ENCODE measurements around the gene CTF1.
"Not testable (repeated sequence)": the region's sequence is repeated elsewhere in the genome, so short reads cannot be mapped to it uniquely, and the experiment has no call there.

CTF1 gene

DNA sequence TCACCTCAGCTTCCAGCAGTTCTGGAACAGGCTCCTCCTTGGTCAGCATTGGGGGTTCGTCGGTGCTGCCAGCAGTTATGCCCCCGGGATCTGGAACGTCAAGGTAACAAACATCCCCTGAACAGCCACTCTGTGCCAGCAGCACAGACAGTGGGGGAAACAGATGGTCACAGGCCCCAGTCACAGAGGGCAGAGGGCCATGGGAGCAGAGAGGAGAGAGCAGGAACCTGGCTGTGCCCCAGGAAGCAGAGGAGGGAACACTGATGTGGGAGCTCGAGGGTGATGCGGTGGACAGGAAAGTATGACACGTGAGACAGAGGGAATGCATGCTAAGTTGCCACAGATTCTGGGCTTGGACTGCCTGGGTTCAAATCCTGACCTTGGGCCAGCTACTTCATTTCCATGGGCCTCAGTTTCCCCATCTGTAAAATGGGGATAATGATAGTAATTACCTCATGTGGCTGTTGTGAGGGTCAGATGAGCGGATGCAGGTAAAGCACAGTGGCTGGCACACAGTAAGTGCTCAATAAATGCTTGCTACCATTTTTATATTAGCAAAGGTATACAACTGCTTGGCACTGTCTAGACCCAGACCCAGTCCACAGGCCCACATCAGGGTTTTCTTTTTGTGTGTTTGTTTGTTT lies 7.4 kb upstream of the CTF1 start:
- no peak for DNase-seq

DNA sequence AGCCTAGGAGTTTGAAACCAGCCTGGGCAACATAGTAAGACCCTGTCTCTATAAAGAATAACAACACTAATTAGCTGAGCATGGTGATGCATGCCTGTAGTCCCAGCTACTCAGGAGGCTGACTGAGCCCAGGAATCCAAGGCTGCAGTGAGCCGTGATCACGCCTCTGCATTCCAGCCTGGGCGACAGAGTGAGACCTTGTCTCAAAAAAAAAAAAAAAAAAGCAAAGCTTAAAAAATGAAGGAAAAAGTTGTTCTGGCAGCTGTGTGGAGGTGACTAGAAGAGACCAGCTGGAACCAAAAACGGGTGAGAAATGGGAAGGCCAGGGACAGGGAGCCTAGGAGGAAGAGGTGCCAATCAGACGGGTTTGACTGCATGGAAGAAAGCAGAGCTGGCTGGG lies 6.7 kb upstream of the CTF1 start:
- DNase-seq = no peak

- DNase-seq = not testable (repeated sequence)
Observed at GRCh38 chr16:30891043-30891823, 5.2 kb upstream of the CTF1 start.

GRCh38 chr16:30892670-30893416 lies 3.6 kb upstream of the CTF1 start:
- DNase-seq = no peak

- DNase-seq = no peak
Observed at GRCh38 chr16:30893417-30893743, 3.0 kb upstream of the CTF1 start.

- DNase-seq = peak; percentile 85
Observed at GRCh38 chr16:30893744-30894539, 2.5 kb upstream of the CTF1 start, which contains the start of gene BCL7C. TSS of gene BCL7C (minus strand) at chr16:30894077. CDS start at chr16:30893944, 133 bp downstream.

GRCh38 chr16:30894540-30895368 lies 1.7 kb upstream of the CTF1 start:
- no peak for DNase-seq

DNA sequence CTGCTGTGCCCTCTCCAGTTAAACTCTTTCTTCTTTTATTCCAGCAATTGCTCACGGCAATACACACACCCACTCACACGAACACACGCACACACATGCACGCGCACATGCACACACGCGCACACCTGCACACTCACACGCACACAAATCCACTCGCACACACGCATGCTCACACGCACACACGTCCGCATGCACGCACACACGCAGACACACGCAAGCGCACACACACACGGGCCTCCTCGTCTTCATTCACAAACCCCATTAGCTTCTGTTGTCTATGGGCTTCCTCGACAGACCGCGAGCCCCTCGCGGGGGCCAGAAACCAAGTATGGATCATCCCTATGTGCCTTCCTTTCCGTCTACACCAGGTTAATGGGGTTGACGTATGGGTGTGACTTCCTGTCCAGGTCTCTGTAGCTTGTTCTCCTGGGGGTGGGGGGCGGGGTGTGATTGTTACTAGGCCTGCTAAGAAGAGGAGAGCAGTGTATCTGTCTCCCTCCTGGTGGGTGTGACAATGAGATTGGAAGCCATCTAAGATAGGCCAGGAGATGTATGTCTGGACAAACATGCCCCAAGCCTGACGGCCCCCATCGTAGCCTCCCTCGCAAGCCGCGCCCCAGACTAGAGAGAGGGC lies 670 bp upstream of the CTF1 start:
- DNase-seq = no peak

- DNase-seq = peak; percentile 86
Observed at GRCh38 chr16:30896889-30897733, 697 bp downstream of the CTF1 start.

DNA sequence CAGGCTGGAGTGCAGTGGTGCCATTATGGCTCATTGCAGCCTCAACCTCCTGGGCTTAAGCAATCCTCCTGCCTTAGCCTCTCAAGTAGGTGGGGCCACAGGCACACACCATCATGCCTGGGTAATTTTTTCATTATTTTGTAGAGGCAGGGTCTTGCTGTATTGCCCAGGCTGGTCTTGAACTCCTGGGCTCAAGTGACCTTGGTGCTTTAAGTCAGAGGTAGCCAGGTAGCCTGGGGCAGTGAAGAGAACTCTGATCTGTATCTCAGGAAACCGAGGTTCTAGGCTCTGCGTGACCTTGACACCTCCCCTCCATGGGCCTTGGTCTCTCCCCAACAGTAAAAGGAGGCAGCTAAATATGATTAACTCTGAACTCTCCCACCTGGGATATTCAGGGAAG lies 3.4 kb downstream of the CTF1 start:
- DNase-seq = no peak

DNA sequence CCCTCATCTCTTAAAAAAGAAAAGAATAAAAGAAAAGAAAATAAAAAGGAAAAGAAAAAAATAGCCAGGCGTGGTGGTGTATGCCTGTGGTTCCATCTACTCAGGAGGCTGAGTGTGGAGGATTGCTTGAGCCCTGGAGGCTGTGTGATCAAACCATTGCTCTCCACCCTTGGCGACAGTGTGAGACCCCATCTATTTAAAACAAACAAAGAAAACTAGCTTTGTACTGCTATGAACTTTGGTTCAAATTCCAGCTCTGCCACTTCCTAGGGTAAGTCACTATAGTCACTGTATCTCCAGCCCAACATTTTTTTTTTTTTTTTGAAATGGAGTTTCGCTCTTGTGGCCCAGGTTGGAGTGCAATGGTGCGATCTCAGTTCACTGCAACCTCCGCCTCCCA lies 4.2 kb downstream of the CTF1 start:
- DNase-seq = no peak

- DNase-seq = no peak
Observed at GRCh38 chr16:30901201-30902028, 5.0 kb downstream of the CTF1 start.

DNA sequence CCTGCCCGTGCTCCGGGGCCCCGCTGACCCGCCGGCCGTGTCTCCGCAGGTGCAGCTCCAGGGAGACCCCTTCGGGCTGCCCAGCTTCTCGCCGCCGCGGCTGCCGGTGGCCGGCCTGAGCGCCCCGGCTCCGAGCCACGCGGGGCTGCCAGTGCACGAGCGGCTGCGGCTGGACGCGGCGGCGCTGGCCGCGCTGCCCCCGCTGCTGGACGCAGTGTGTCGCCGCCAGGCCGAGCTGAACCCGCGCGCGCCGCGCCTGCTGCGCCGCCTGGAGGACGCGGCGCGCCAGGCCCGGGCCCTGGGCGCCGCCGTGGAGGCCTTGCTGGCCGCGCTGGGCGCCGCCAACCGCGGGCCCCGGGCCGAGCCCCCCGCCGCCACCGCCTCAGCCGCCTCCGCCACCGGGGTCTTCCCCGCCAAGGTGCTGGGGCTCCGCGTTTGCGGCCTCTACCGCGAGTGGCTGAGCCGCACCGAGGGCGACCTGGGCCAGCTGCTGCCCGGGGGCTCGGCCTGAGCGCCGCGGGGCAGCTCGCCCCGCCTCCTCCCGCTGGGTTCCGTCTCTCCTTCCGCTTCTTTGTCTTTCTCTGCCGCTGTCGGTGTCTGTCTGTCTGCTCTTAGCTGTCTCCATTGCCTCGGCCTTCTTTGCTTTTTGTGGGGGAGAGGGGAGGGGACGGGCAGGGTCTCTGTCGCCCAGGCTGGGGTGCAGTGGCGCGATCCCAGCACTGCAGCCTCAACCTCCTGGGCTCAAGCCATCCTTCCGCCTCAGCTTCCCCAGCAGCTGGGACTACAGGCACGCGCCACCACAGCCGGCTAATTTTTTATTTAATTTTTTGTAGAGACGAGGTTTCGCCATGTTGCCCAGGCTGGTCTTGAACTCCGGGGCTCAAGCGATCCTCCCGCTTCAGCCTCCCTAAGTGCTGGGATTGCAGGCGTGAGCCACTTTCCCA lies 5.9 kb downstream of the CTF1 start:
- peak; percentile 62 for DNase-seq

DNA sequence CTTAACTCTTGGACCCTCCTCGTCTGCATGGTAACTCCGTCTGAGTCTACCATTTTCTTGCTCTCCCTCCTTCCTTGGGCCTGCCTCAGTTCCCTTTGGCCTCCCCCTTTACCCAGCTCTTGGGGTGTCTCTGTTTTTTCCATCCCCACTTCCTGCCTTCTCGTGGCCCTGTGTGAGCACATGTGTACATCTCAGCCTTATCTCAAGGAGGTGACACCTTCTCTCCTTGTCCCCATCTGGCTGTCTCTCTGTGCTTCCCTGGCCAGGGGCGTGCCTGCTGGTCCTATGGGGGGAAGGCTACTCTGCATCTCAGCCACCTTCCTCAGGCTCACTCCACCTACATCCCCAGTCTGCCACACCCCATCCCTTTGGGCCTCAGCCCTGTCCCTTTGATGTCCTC lies 6.6 kb downstream of the CTF1 start:
- DNase-seq = no peak

DNA sequence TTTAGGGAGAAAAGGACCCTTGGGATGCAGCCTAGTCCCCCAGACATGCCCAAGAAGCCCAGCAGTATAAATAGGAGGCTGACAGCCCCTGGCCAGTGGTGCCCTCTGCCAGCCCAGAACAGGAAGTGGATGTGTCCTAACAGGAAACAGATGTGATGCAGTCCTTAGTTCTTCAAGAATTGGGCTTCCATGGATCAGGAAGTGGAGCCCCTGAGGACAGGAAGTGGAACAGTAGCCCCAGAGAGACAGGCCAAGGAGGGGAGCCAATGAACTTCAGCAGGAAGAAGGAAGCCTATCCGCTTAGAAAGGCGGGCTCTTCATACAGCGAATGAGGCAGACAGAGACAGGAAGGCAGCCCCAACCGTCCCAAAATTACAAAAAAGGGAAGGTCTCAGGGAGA lies 7.2 kb downstream of the CTF1 start:
- DNase-seq = peak; percentile 40

DNA sequence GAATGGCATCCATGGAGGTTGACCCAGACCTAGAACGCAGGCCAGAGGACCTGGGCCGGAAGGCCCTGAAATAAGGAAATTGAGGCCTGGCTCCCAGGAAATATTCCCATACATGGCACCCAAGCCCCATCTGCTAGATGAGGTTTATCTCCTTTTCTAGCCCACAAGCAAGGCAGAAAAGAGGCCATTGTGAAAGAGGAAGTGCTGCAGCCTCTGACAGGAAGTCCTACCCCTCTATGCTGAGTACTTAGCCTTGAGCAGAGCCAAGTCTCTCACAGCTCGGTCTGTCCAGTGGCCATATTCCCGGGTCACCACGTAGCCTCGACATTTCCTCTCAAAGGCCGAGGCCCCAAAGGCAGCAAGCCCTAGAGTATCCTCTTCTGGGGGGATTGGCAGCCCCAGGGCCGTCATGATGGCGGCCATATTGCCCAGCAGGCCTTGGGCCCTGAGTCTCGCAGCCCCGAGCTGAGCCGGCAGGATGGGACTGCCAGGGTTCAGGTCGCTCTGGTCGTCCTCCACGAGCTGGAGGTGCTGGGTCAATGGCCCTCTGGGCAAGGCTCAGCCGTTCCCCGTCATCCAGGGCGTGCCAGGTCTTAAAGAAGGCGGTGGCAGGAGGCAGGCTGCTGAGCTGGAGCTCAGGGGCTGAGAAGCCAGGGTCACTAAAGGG lies 7.8 kb downstream of the CTF1 start:
- no peak for DNase-seq

DNA sequence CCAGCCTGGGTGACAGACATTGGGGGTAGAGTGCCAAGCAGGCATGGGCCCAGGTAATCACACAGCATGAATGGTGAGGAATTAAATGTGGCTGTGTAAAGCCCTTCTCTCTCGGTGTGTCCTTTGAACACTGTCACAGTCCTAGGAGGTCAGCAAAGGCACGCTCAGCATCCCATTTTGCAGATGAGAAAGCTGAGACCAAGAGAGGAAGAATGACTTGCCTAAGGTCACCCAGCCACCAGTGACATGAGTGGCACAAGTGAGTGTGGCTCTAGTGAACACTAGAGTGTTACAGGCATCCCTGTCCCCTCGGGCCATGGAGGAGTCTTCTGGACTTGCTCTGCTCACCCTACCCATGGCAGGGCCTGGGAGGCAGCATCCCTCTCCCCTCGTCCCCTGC lies 10.7 kb downstream of the CTF1 start:
- no peak for DNase-seq

DNA sequence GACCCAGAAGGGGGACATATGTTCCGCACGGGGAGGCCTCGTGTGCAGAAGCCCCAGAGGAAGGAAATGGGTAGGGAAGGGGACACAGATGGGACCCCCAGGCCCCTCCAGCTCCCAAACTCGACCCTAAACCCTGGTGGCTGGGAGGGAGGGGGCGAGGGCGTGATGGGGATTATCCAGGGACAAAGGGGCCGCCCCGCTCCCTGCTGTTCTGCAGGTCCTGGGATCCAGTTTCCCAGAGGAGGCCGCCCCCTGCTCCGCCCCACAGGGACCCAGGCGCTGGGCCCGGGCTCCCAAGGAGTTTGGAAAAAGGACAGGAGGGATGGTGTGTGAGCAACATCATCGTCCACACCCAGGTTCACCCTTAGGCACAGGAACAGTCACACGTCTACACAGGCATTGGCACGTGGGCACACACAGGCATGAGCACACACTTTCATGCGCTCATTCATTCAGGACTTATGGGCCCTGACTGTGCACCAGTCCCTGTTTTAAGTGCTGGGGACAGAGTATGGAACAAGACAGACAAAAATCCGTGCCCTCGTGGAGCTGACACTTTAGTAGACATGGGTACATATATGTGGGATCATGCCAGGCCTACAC lies 14.1 kb downstream of the CTF1 start:
- no peak for DNase-seq

All from HCEC 1CT (cell line).